AG10803 (cell line): ENCODE data around the gene RTN1.

Experiments
- DNase-seq: peaks from one replicate; pipeline ENCODE4 v3.0.0; 2010; ENCODE audit warnings: low read depth
- H3K4me3 ChIP-seq: 2 replicates; pipeline ENCODE4 v1.5.1; 2011; ENCODE audit warnings: mild to moderate bottlenecking, low read length, control low read depth
- CTCF ChIP-seq: conservative IDR thresholded peaks from 2 replicates; pipeline ENCODE4 v1.5.1; 2011; ENCODE audit warnings: mild to moderate bottlenecking, low read length, control low read depth, inconsistent platforms

RTN1 gene

GRCh38 chr14:59912443-59912842 lies 41.9 kb upstream of the RTN1 start:
- TF ChIP-seq CTCF: no peak
- H3K4me3 ChIP-seq: no peak overlapping the region
- DNase-seq: no peak

GRCh38 chr14:59905188-59905587 lies 34.6 kb upstream of the RTN1 start:
- no peak for TF ChIP-seq CTCF
- no peak overlapping the region for H3K4me3 ChIP-seq
- DNase-seq: no peak

- H3K4me3 ChIP-seq: no peak overlapping the region
- DNase-seq: no peak
- no peak for TF ChIP-seq CTCF
These were observed 33.6 kb upstream of the RTN1 start for GRCh38 chr14:59904184-59904583.

- no peak for TF ChIP-seq CTCF
- DNase-seq: no peak
- H3K4me3 ChIP-seq: no peak overlapping the region
These were observed 30.0 kb upstream of the RTN1 start for GRCh38 chr14:59900556-59900955.

GRCh38 chr14:59897757-59898383 lies 27.3 kb upstream of the RTN1 start:
- H3K4me3 ChIP-seq: no peak overlapping the region
- no peak for DNase-seq
- TF ChIP-seq CTCF: peak; percentile 18

GRCh38 chr14:59895721-59896120 lies 25.1 kb upstream of the RTN1 start:
- H3K4me3 ChIP-seq: no peak overlapping the region
- DNase-seq: no peak
- TF ChIP-seq CTCF: no peak

- no peak overlapping the region for H3K4me3 ChIP-seq
- no peak for DNase-seq
- no peak for TF ChIP-seq CTCF
These were observed 20.1 kb upstream of the RTN1 start for GRCh38 chr14:59890676-59891075.
